ENCODE results near the gene ZMPSTE24.

ZMPSTE24 gene

GRCh38 chr1:40305871-40306270 lies 47.8 kb downstream of the ZMPSTE24 start:
- no peak for DNase-seq

- no peak for DNase-seq
Observed at GRCh38 chr1:40306296-40306695, 48.3 kb downstream of the ZMPSTE24 start.

GRCh38 chr1:40307186-40307585 lies 49.1 kb downstream of the ZMPSTE24 start:
- no peak for DNase-seq

GRCh38 chr1:40308036-40308727 lies 50.1 kb downstream of the ZMPSTE24 start:
- DNase-seq, result no peak

GRCh38 chr1:40309374-40310128 lies 51.5 kb downstream of the ZMPSTE24 start:
- no peak for DNase-seq

- no peak for DNase-seq
Observed at GRCh38 chr1:40310129-40310461, 52.1 kb downstream of the ZMPSTE24 start.

- no peak for DNase-seq
Observed at GRCh38 chr1:40310983-40311642, 53.1 kb downstream of the ZMPSTE24 start.

GRCh38 chr1:40311692-40312091 lies 53.7 kb downstream of the ZMPSTE24 start:
- no peak for DNase-seq

GRCh38 chr1:40312238-40313205 lies 54.5 kb downstream of the ZMPSTE24 start:
- peak; percentile 30 for DNase-seq

- DNase-seq, result no peak
Observed at GRCh38 chr1:40313329-40313957, 55.4 kb downstream of the ZMPSTE24 start.

- DNase-seq, result no peak
Observed at GRCh38 chr1:40313958-40314720, 56.1 kb downstream of the ZMPSTE24 start.

GRCh38 chr1:40314721-40315238 lies 56.7 kb downstream of the ZMPSTE24 start:
- DNase-seq, result no peak

- DNase-seq, result peak; percentile 88
Observed at GRCh38 chr1:40315239-40315794, 57.3 kb downstream of the ZMPSTE24 start.

GRCh38 chr1:40315795-40316594 lies 58.0 kb downstream of the ZMPSTE24 start:
- peak; percentile 40 for DNase-seq

GRCh38 chr1:40316595-40317393 lies 58.8 kb downstream of the ZMPSTE24 start, which contains the start of gene COL9A2:
COL9A2 (minus strand) TSS chr1:40317286; CDS start chr1:40317197, 89 bp downstream.
- peak; percentile 74 for DNase-seq

- no peak for DNase-seq
Observed at GRCh38 chr1:40317394-40318074, 59.5 kb downstream of the ZMPSTE24 start.

- DNase-seq, result no peak
Observed at GRCh38 chr1:40318476-40318875, 60.4 kb downstream of the ZMPSTE24 start.

- DNase-seq, result no peak
Observed at GRCh38 chr1:40318970-40319621, 61.1 kb downstream of the ZMPSTE24 start.
